Omental fat pad (tissue), 4 donors: ENCODE data around the gene RRP12. TPM values are rescaled to one million over a fixed set of nuclear protein-coding genes. Genes with fewer than 3 reads are reported as not detected.

Experiments
- ATAC-seq: fragments of 150-250 bp; one replicate; pipeline ENCODE4 v1.9.1; 2016; ENCODE audit warnings: mild to moderate bottlenecking, moderate library complexity; ENCODE audit not compliant: low FRiP score
- DNase-seq: peaks from one replicate; pipeline ENCODE4 v3.0.0-alpha.2; 2019; ENCODE audit warnings: low spot score
- total RNA-seq, 4 donors: library from RNA; depleted of rRNA; stranded (reverse); fragments of >200 nt; gene quantifications; one replicate each; pipeline ENCODE4 v1.1.0, GENCODE V29; 2016
- TF ChIP-seq, protein P1 (sequence below), 3 donors: fragments of 450-650 bp; IDR thresholded peaks; one replicate each; pipeline ENCODE4 v1.5.1; 2016 to 2017; ENCODE audit warnings: antibody characterized with exemption in 3 of 3, mild to moderate bottlenecking in 3 of 3, moderate library complexity in 2 of 3

RRP12 gene
- total RNA-seq = 10 to 100 TPM; 14.2 to 89.3 (median 18.7) TPM

GRCh38 chr10:97400665-97401454, at the start of gene RRP12:
RRP12 (minus strand) TSS chr10:97401340; CDS start chr10:97401231, 109 bp downstream.
- DNase-seq = peak; percentile 58
- peak; percentile 94 for ATAC-seq
- TF ChIP-seq, protein P1, sequence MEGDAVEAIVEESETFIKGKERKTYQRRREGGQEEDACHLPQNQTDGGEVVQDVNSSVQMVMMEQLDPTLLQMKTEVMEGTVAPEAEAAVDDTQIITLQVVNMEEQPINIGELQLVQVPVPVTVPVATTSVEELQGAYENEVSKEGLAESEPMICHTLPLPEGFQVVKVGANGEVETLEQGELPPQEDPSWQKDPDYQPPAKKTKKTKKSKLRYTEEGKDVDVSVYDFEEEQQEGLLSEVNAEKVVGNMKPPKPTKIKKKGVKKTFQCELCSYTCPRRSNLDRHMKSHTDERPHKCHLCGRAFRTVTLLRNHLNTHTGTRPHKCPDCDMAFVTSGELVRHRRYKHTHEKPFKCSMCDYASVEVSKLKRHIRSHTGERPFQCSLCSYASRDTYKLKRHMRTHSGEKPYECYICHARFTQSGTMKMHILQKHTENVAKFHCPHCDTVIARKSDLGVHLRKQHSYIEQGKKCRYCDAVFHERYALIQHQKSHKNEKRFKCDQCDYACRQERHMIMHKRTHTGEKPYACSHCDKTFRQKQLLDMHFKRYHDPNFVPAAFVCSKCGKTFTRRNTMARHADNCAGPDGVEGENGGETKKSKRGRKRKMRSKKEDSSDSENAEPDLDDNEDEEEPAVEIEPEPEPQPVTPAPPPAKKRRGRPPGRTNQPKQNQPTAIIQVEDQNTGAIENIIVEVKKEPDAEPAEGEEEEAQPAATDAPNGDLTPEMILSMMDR (IDR thresholded peaks at IDR 0.05) = no peak

DNA sequence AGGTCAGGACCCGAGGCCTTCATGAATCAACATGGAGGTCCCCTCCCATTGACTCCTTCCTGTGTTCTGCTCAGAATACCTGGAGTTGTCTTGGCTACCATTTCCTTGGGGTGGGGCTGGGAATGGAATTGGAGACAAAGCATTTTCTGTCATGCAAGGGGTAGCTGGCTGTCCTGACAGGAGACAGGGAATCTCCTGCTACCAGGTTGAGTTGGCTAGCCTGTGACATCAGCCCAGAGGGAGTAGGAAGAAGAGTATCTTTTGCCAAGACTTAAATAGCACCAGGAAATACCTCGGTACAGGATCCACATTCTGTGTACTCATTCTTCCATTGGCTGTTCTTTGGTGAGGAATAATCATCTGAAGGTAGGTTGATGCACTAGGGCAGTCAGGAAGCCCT, 49.7 kb upstream of the RRP12 start:
- ATAC-seq = no peak

GRCh38 chr10:97445722-97446639, 44.8 kb upstream of the RRP12 start, which contains the start of the genes EXOSC1 and ZDHHC16:
EXOSC1 (minus strand) TSS chr10:97446006; CDS start chr10:97445985, 21 bp downstream.
ZDHHC16 (plus strand) TSS chr10:97446175; CDS start chr10:97451676, 5,501 bp downstream.
- TF ChIP-seq, protein P1 (IDR thresholded peaks at IDR 0.05) = no peak
- ATAC-seq (peak; percentile 98), DNase-seq (peak; percentile 92)

More for the DNA sequence above, 49.7 kb upstream of the RRP12 start:
- TF ChIP-seq, protein P1 (IDR thresholded peaks at IDR 0.05) = no peak
- DNase-seq = no peak

- DNase-seq (no peak), ATAC-seq (peak; percentile 5)
- TF ChIP-seq, protein P1 (IDR thresholded peaks at IDR 0.05) = no peak
Measured at GRCh38 chr10:97445357-97445721, 44.2 kb upstream of the RRP12 start.

- TF ChIP-seq, protein P1 (IDR thresholded peaks at IDR 0.05) = no peak
- no peak for ATAC-seq
Measured at GRCh38 chr10:97444212-97444611, 43.1 kb upstream of the RRP12 start.

GRCh38 chr10:97442277-97442676, 41.1 kb upstream of the RRP12 start:
- ATAC-seq = no peak
- TF ChIP-seq, protein P1 (IDR thresholded peaks at IDR 0.05) = no peak
- no peak for DNase-seq

More at GRCh38 chr10:97444212-97444611, 43.1 kb upstream of the RRP12 start:
- DNase-seq = no peak
